ENCODE measurements around the gene SYNE1.
"Not testable (repeated sequence)": the region's sequence is repeated elsewhere in the genome, so short reads cannot be mapped to it uniquely, and the experiment has no call there.

The SYNE1 gene

GRCh38 chr6:152151920-152152319 lies 485.2 kb downstream of the SYNE1 start:
- Histone ChIP-seq H3K27me3 (ENCODE audit: insufficient read depth, insufficient read length) (no peaks in the 10 kb centered on the region), H3K36me3 (ENCODE audit: insufficient read depth, insufficient read length, low read length) (no peaks in the 10 kb centered on the region), H3K9me3 (ENCODE audit: insufficient read depth, low read length) (no peaks in the 10 kb centered on the region), H3K4me3 (ENCODE audit: insufficient read length, low read depth) (no peak overlapping the region), H3K9ac (ENCODE audit: insufficient read length, low read depth) (no peak overlapping the region), H3K4me1 (ENCODE audit: insufficient read depth, insufficient read length) (no peaks in the 10 kb centered on the region)
- TF ChIP-seq SUZ12 (IDR thresholded peaks at IDR 0.05; ENCODE audit: extremely low read depth, insufficient read depth, insufficient read length) (no peak), YY1 (IDR thresholded peaks at IDR 0.05; ENCODE audit: insufficient read depth, insufficient read length) (no peak), ZNF274 (IDR thresholded peaks at IDR 0.05; ENCODE audit: low read depth, low read length) (no peak)
- no peak for DNase-seq (ENCODE audit: low read depth, low spot score)

DNA sequence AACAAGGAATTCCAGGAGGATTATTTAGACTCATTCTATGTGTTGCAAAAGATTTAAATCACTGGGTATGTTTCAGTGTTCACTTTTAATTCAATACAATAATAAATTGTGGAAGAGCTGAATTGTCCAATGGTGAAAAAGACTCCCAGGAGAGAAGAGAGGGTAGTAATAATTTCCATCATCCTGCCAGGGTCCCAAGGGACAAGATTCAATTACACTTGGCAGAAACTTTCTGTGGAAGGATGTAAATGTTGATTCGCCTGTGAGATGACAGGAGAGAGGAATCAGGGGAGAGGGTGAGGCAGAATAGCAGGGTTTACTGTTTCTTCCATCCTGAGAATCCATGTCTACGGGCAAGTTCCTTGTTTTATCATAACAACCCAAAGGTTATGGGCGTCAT lies 487.0 kb downstream of the SYNE1 start:
- Histone ChIP-seq H3K9me3 (ENCODE audit: insufficient read depth, low read length) (no peaks in the 10 kb centered on the region), H3K9ac (ENCODE audit: insufficient read length, low read depth) (no peak overlapping the region), H3K4me3 (ENCODE audit: insufficient read length, low read depth) (no peak overlapping the region), H3K4me1 (ENCODE audit: insufficient read depth, insufficient read length) (no peaks in the 10 kb centered on the region), H3K27me3 (ENCODE audit: insufficient read depth, insufficient read length) (no peaks in the 10 kb centered on the region), H3K36me3 (ENCODE audit: insufficient read depth, insufficient read length, low read length) (no peaks in the 10 kb centered on the region)
- TF ChIP-seq YY1 (IDR thresholded peaks at IDR 0.05; ENCODE audit: insufficient read depth, insufficient read length) (no peak), ZNF274 (IDR thresholded peaks at IDR 0.05; ENCODE audit: low read depth, low read length) (no peak), SUZ12 (IDR thresholded peaks at IDR 0.05; ENCODE audit: extremely low read depth, insufficient read depth, insufficient read length) (no peak)
- DNase-seq (ENCODE audit: low read depth, low spot score) = no peak

GRCh38 chr6:152148412-152148811 lies 488.8 kb downstream of the SYNE1 start:
- no peak overlapping the region for H3K4me3 ChIP-seq (ENCODE audit: insufficient read length, low read depth)
- no peak for TF ChIP-seq ZNF274 (IDR thresholded peaks at IDR 0.05; ENCODE audit: low read depth, low read length)
- no peak for TF ChIP-seq SUZ12 (IDR thresholded peaks at IDR 0.05; ENCODE audit: extremely low read depth, insufficient read depth, insufficient read length)
- no peak for TF ChIP-seq YY1 (IDR thresholded peaks at IDR 0.05; ENCODE audit: insufficient read depth, insufficient read length)
- no peak for DNase-seq (ENCODE audit: low read depth, low spot score)
- H3K4me1 ChIP-seq (ENCODE audit: insufficient read depth, insufficient read length) = no peaks in the 10 kb centered on the region
- no peaks in the 10 kb centered on the region for H3K27me3 ChIP-seq (ENCODE audit: insufficient read depth, insufficient read length)
- H3K9ac ChIP-seq (ENCODE audit: insufficient read length, low read depth) = no peak overlapping the region
- H3K36me3 ChIP-seq (ENCODE audit: insufficient read depth, insufficient read length, low read length) = no peaks in the 10 kb centered on the region
- no peaks in the 10 kb centered on the region for H3K9me3 ChIP-seq (ENCODE audit: insufficient read depth, low read length)

DNA sequence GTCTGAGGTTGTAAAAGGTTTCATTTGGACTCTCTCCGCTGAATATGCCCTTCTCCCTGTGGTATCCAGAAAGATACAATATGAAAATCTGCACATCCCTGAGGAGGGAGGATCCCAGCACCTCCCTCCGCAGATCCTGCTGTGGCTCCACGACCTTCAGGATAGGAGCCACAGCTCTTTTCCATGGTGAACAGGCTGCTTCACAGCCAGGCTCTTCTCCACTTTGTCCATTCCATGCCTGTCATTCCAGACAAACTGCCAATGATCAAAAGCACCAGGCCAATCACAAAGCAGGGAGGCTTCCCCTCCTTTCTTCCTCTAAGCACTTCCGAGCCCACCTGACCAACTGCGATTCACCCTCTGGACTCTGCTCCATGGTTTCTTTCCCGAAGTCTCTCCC lies 489.9 kb downstream of the SYNE1 start:
- Histone ChIP-seq H3K9ac (ENCODE audit: insufficient read length, low read depth) (no peak overlapping the region), H3K27me3 (ENCODE audit: insufficient read depth, insufficient read length) (no peaks in the 10 kb centered on the region), H3K4me3 (ENCODE audit: insufficient read length, low read depth) (no peak overlapping the region), H3K9me3 (ENCODE audit: insufficient read depth, low read length) (no peaks in the 10 kb centered on the region), H3K36me3 (ENCODE audit: insufficient read depth, insufficient read length, low read length) (no peaks in the 10 kb centered on the region), H3K4me1 (ENCODE audit: insufficient read depth, insufficient read length) (no peaks in the 10 kb centered on the region)
- no peak for DNase-seq (ENCODE audit: low read depth, low spot score)
- TF ChIP-seq SUZ12 (IDR thresholded peaks at IDR 0.05; ENCODE audit: extremely low read depth, insufficient read depth, insufficient read length) (no peak), YY1 (IDR thresholded peaks at IDR 0.05; ENCODE audit: insufficient read depth, insufficient read length) (no peak), ZNF274 (IDR thresholded peaks at IDR 0.05; ENCODE audit: low read depth, low read length) (no peak)

GRCh38 chr6:152146385-152146784 lies 490.8 kb downstream of the SYNE1 start:
- TF ChIP-seq YY1 (IDR thresholded peaks at IDR 0.05; ENCODE audit: insufficient read depth, insufficient read length) = no peak
- Histone ChIP-seq H3K4me1 (ENCODE audit: insufficient read depth, insufficient read length) (no peaks in the 10 kb centered on the region), H3K9ac (ENCODE audit: insufficient read length, low read depth) (no peak overlapping the region), H3K4me3 (ENCODE audit: insufficient read length, low read depth) (no peak overlapping the region), H3K9me3 (ENCODE audit: insufficient read depth, low read length) (no peaks in the 10 kb centered on the region), H3K36me3 (ENCODE audit: insufficient read depth, insufficient read length, low read length) (no peaks in the 10 kb centered on the region), H3K27me3 (ENCODE audit: insufficient read depth, insufficient read length) (no peaks in the 10 kb centered on the region)
- no peak for DNase-seq (ENCODE audit: low read depth, low spot score)

DNA sequence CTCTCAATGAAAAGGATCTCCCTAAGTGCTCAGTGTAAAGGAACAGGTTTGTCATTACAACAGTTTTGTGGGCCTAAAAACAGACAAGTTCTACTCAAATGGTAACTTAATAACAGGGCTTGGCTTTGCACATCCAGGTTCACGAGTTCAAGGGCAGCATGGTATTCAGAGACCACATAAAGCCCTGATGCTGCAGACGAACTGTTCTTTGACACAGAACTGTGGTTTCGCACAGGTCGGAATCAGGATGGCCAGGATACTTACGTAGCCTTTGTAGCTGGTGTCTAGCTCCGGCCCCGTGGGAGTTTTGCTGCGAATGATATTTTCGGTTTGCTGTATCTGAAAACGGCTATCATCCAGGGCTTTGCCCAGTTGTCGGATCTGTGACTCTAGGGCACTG lies 493.8 kb downstream of the SYNE1 start:
- Histone ChIP-seq H3K27me3 (ENCODE audit: insufficient read depth, insufficient read length) (no peaks in the 10 kb centered on the region), H3K9ac (ENCODE audit: insufficient read length, low read depth) (no peak overlapping the region), H3K9me3 (ENCODE audit: insufficient read depth, low read length) (no peaks in the 10 kb centered on the region), H3K4me1 (ENCODE audit: insufficient read depth, insufficient read length) (no peaks in the 10 kb centered on the region), H3K36me3 (ENCODE audit: insufficient read depth, insufficient read length, low read length) (no peaks in the 10 kb centered on the region), H3K4me3 (ENCODE audit: insufficient read length, low read depth) (no peak overlapping the region)
- no peak for DNase-seq (ENCODE audit: low read depth, low spot score)
- TF ChIP-seq YY1 (IDR thresholded peaks at IDR 0.05; ENCODE audit: insufficient read depth, insufficient read length) = no peak
- no peak for TF ChIP-seq ZNF274 (IDR thresholded peaks at IDR 0.05; ENCODE audit: low read depth, low read length)
- no peak for TF ChIP-seq SUZ12 (IDR thresholded peaks at IDR 0.05; ENCODE audit: extremely low read depth, insufficient read depth, insufficient read length)

GRCh38 chr6:152142105-152142504 lies 495.1 kb downstream of the SYNE1 start:
- H3K36me3 ChIP-seq (ENCODE audit: insufficient read depth, insufficient read length, low read length) = no peaks in the 10 kb centered on the region
- no peak for DNase-seq (ENCODE audit: low read depth, low spot score)
- H3K27me3 ChIP-seq (ENCODE audit: insufficient read depth, insufficient read length) = no peaks in the 10 kb centered on the region
- H3K9me3 ChIP-seq (ENCODE audit: insufficient read depth, low read length) = no peaks in the 10 kb centered on the region
- no peak overlapping the region for H3K9ac ChIP-seq (ENCODE audit: insufficient read length, low read depth)
- H3K4me1 ChIP-seq (ENCODE audit: insufficient read depth, insufficient read length) = no peaks in the 10 kb centered on the region
- no peak for TF ChIP-seq YY1 (IDR thresholded peaks at IDR 0.05; ENCODE audit: insufficient read depth, insufficient read length)
- no peak for TF ChIP-seq ZNF274 (IDR thresholded peaks at IDR 0.05; ENCODE audit: low read depth, low read length)
- TF ChIP-seq SUZ12 (IDR thresholded peaks at IDR 0.05; ENCODE audit: extremely low read depth, insufficient read depth, insufficient read length) = no peak
- H3K4me3 ChIP-seq (ENCODE audit: insufficient read length, low read depth) = no peak overlapping the region

DNA sequence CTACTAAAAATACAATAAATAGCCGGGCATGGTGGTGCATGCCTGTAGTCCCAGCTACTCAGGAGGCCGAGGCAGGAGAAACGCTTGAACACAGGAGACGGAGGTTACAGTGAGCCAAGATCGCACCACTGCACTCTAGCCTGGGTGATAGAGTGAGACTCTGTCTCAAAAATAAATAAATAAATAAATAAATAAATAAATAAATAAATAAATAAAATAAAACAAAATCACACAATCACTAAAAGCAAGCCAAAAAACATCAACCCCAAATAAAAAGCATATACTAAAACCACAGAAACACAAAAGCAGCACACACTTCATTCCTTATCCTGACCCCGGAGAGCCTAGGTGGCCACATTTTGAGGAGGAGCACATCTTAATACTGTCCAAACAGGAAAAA lies 498.8 kb downstream of the SYNE1 start:
- not testable (repeated sequence) for H3K36me3 ChIP-seq (ENCODE audit: insufficient read depth, insufficient read length, low read length); H3K27me3 ChIP-seq (ENCODE audit: insufficient read depth, insufficient read length); H3K9me3 ChIP-seq (ENCODE audit: insufficient read depth, low read length); H3K4me3 ChIP-seq (ENCODE audit: insufficient read length, low read depth); H3K9ac ChIP-seq (ENCODE audit: insufficient read length, low read depth); DNase-seq (ENCODE audit: low read depth, low spot score); H3K4me1 ChIP-seq (ENCODE audit: insufficient read depth, insufficient read length)
